ENCODE data around the gene BDKRB1. TPM values are rescaled to one million over a fixed set of nuclear protein-coding genes. Genes with fewer than 3 reads are reported as not detected.

Gene BDKRB1
- total and polyA plus RNA-seq, 2 donors (not counting 3 experiments of a cell fraction or from before 2014, with no cell fraction given) = not detected

GRCh38 chr14:96212896-96213295, 43.1 kb upstream of the BDKRB1 start:
- no peak for FAIRE-seq
- intact Hi-C loops (cut with micrococcal nuclease) = no loop called here

More at GRCh38 chr14:96212896-96213295, 43.1 kb upstream of the BDKRB1 start:
- H3K36me3 ChIP-seq (ENCODE audit: control insufficient read depth in 2 of 2, extremely low read depth in 1 of 2, insufficient read depth in 2 of 2, low read length in 2 of 2) = no peaks in the 10 kb centered on the region
- no peak overlapping the region for H3K9ac ChIP-seq (replicated peaks; ENCODE audit: extremely low read depth, insufficient read depth, low read length)
- H4K20me1 ChIP-seq (replicated peaks; ENCODE audit: control insufficient read depth, extremely low read depth, insufficient read depth, low read length) = no peaks in the 10 kb centered on the region
- H2AFZ ChIP-seq (ENCODE audit: low read depth, low read length) = no peak overlapping the region
- no peak overlapping the region for H3K4me3 ChIP-seq (replicated peaks in 1 of 3; ENCODE audit: insufficient read depth in 1 of 3, low read depth in 1 of 3, low read length in 3 of 3)
- no peaks in the 10 kb centered on the region for H3K4me1 ChIP-seq (ENCODE audit: control insufficient read depth, extremely low read depth, insufficient read depth, low read length)
- dilution Hi-C loops (cut with MboI; ENCODE audit: extremely low pct_ligation_motif_present, low sequenced_read_pairs) = no loop called here
- DNase-seq (ENCODE audit: low read depth, low spot score) = no peak
- BruUV-seq (replicated peaks) = no TSS peak
- no peaks in the 10 kb centered on the region for H3K9me3 ChIP-seq (replicated peaks; ENCODE audit: control insufficient read depth, insufficient read depth, low read length)
- H3K27me3 ChIP-seq (ENCODE audit: control insufficient read depth in 2 of 2, insufficient read depth in 2 of 2, low read length in 2 of 2) = no peaks in the 10 kb centered on the region
- CTCF ChIA-PET = no interaction called here
- no peak overlapping the region for H3K4me2 ChIP-seq (ENCODE audit: insufficient read depth, low read length)
- H3K9me1 ChIP-seq (replicated peaks; ENCODE audit: control insufficient read depth, extremely low read depth, insufficient read depth, low read length) = no peaks in the 10 kb centered on the region
- TF ChIP-seq CTCF (IDR thresholded peaks at IDR 0.05; ENCODE audit: extremely low read depth in 1 of 2, insufficient read depth in 1 of 2, low read depth in 1 of 2, low read length in 2 of 2) = no peak
- TF ChIP-seq MAX (IDR thresholded peaks at IDR 0.05; ENCODE audit: insufficient read depth, insufficient read length) = no peak
- no peak for TF ChIP-seq POLR2A (IDR thresholded peaks at IDR 0.05; ENCODE audit: low read depth, low read length)
- TF ChIP-seq FOS (IDR thresholded peaks at IDR 0.05; ENCODE audit: borderline replicate concordance, insufficient read depth, low read length) = no peak
- TF ChIP-seq GATA2 (IDR thresholded peaks at IDR 0.05; ENCODE audit: insufficient read depth, insufficient read length, low read depth, low read length) = no peak
- no peak for TF ChIP-seq EZH2 (IDR thresholded peaks at IDR 0.05; ENCODE audit: borderline replicate concordance, low read depth, low read length, severe bottlenecking)
- TF ChIP-seq MYC (IDR thresholded peaks at IDR 0.05; ENCODE audit: low read depth, low read length) = no peak
- TF ChIP-seq JUN (IDR thresholded peaks at IDR 0.05; ENCODE audit: borderline replicate concordance, insufficient read depth, insufficient read length, low read depth) = no peak
- TF ChIP-seq POLR2AphosphoS5 (IDR thresholded peaks at IDR 0.05; ENCODE audit: insufficient read depth, low read depth, low read length) = no peak
- POLR2A ChIA-PET = no interaction called here
- H3K27ac ChIP-seq (ENCODE audit: insufficient read depth, low read depth, low read length) = no peak overlapping the region
- no peaks in the 10 kb centered on the region for H3K79me2 ChIP-seq (ENCODE audit: control insufficient read depth, insufficient read depth, low read length)
